HepG2 (cell line): Measurements from ENCODE around the gene GPR31.

ENCODE experiments used
- ARID4A ChIP-seq: sonication (generic); formaldehyde crosslinking; IDR thresholded peaks from 2 replicates; pipeline ENCODE4 v1.5.0; 2020; ENCODE audit warnings: mild to moderate bottlenecking, missing genetic modification reagents, borderline replicate concordance
- CBX2 ChIP-seq, 2 experiments: fragments of 200-600 bp in 1 of 2; sonication (generic); formaldehyde crosslinking in 1 of 2; IDR thresholded peaks; 2 replicates each; pipeline versions ENCODE4 v1.7.0 to v1.8.1; 2018 to 2022; ENCODE audit warnings: low read depth in 2 of 2, low read length in 1 of 2, mild to moderate bottlenecking in 1 of 2, missing genetic modification reagents in 1 of 2
- EP300 ChIP-seq, 3 experiments: sonication (generic) in 1 of 3; formaldehyde crosslinking in 1 of 3; IDR thresholded peaks; 2 replicates each; pipeline versions ENCODE4 v1.5.1 to v1.6.1; 2011 to 2020; ENCODE audit warnings: low read depth in 2 of 3, low read length in 2 of 3, borderline replicate concordance in 1 of 3, improper control_type of control experiment in 1 of 3, mild to moderate bottlenecking in 1 of 3, missing genetic modification reagents in 1 of 3, moderate library complexity in 1 of 3
- GMEB1 ChIP-seq: sonication (generic); formaldehyde crosslinking; IDR thresholded peaks from 2 replicates; pipeline ENCODE4 v1.5.1; 2020; ENCODE audit warnings: missing genetic modification reagents, mild to moderate bottlenecking, borderline replicate concordance
- IRF2 ChIP-seq: IDR thresholded peaks from 2 replicates; pipeline ENCODE4 v1.6.1; 2018; ENCODE audit warnings: missing genetic modification reagents, missing compliant biosample characterization
- ZBTB42 ChIP-seq: sonication (generic); formaldehyde crosslinking; IDR thresholded peaks from 2 replicates; pipeline ENCODE4 v1.5.0; 2020; ENCODE audit warnings: mild to moderate bottlenecking, missing genetic modification reagents
- ZBTB43 ChIP-seq: sonication (generic); formaldehyde crosslinking; conservative IDR thresholded peaks from 2 replicates; pipeline ENCODE4 v1.4.0; 2020; ENCODE audit warnings: missing genetic modification reagents

GRCh38 chr6:167151648-167152047, 6.1 kb downstream of the GPR31 start:
- TF ChIP-seq ZBTB43 (CRISPR knock-in tag): no peak
- no peak for TF ChIP-seq CBX2 (IDR thresholded peaks at IDR 0.05; ENCODE audit: low read depth, low read length)
- no peak for TF ChIP-seq CBX2 (CRISPR knock-in tag; IDR thresholded peaks at IDR 0.05; ENCODE audit: low read depth)
- TF ChIP-seq ZBTB42: no peak
- no peak for TF ChIP-seq IRF2 (CRISPR knock-in tag)
- TF ChIP-seq ARID4A (CRISPR knock-in tag): no peak
- no peak for TF ChIP-seq GMEB1 (CRISPR knock-in tag)
- no peak for TF ChIP-seq EP300 (IDR thresholded peaks at IDR 0.05; ENCODE audit: low read depth in 2 of 2, low read length in 2 of 2)
- TF ChIP-seq EP300 (CRISPR knock-in tag; IDR thresholded peaks at IDR 0.05; ENCODE audit: borderline replicate concordance): no peak
